GM15510 (cell line): ENCODE results near the gene GTPBP1.
A peak's percentile ranks its signal among the peaks of the same experiment; 100 is the strongest.

ENCODE experiments used
- POLR2A ChIP-seq: IDR thresholded peaks from 3 replicates; pipeline ENCODE4 v1.6.1; 2011; ENCODE audit warnings: borderline replicate concordance; ENCODE audit not compliant: insufficient read length; ENCODE audit errors: extremely low read depth

The GTPBP1 gene

GRCh38 chr22:38753948-38754750 is 48.4 kb downstream of the GTPBP1 start:
- TF ChIP-seq POLR2A: peak; percentile 29

GRCh38 chr22:38754751-38755154 is 49.0 kb downstream of the GTPBP1 start:
- TF ChIP-seq POLR2A: no peak

GRCh38 chr22:38755155-38755910 is 49.6 kb downstream of the GTPBP1 start:
- TF ChIP-seq POLR2A: no peak

GRCh38 chr22:38755911-38756532 is 50.3 kb downstream of the GTPBP1 start, which contains the start of gene SUN2:
TSS of gene SUN2 (minus strand) at chr22:38755998. CDS start at chr22:38752628, 3,370 bp downstream.
- peak; percentile 87 for TF ChIP-seq POLR2A

GRCh38 chr22:38756711-38757463 is 51.1 kb downstream of the GTPBP1 start:
- no peak for TF ChIP-seq POLR2A

- no peak for TF ChIP-seq POLR2A
These were observed 51.7 kb downstream of the GTPBP1 start for GRCh38 chr22:38757464-38757757.

- no peak for TF ChIP-seq POLR2A
These were observed 52.7 kb downstream of the GTPBP1 start for GRCh38 chr22:38758276-38758945.

- TF ChIP-seq POLR2A: no peak
These were observed 53.3 kb downstream of the GTPBP1 start for GRCh38 chr22:38759005-38759404.

- peak; percentile 11 for TF ChIP-seq POLR2A
These were observed 54.9 kb downstream of the GTPBP1 start for GRCh38 chr22:38760477-38761201.

GRCh38 chr22:38761202-38762162 is 55.7 kb downstream of the GTPBP1 start:
- TF ChIP-seq POLR2A: no peak

GRCh38 chr22:38762551-38762983 is 56.8 kb downstream of the GTPBP1 start:
- TF ChIP-seq POLR2A: no peak

- no peak for TF ChIP-seq POLR2A
These were observed 60.5 kb downstream of the GTPBP1 start for GRCh38 chr22:38766076-38766777.

- no peak for TF ChIP-seq POLR2A
These were observed 61.6 kb downstream of the GTPBP1 start for GRCh38 chr22:38767313-38767712.

- TF ChIP-seq POLR2A: no peak
These were observed 62.3 kb downstream of the GTPBP1 start for GRCh38 chr22:38768036-38768435.
